GM12873 (cell line): ENCODE measurements around the gene OR1N1.

ENCODE experiments used
- TF ChIP-seq, protein P1 (sequence below): IDR thresholded peaks from 2 replicates; pipeline ENCODE4 v1.5.1; 2012; ENCODE audit warnings: low read depth, mild to moderate bottlenecking, moderate library complexity, low read length, control low read depth; ENCODE audit not compliant: insufficient read depth; ENCODE audit errors: missing control alignments

Gene OR1N1

DNA sequence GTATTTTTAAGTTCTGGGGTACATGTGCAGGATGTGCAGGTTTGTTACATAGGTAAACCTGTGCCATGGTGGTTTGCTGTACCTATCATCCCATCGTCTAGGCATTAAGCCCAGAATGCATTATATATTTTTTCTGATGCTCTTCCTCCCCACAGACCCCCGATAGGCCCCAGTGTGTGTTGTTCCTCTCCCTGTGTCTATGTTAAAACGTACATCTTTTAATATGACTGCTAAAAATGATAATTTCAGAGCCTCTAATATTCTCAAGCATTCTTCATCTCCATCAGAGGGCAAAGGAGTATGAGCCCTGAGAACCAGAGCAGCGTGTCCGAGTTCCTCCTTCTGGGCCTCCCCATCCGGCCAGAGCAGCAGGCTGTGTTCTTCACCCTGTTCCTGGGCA lies 16.6 kb downstream of the OR1N1 start, which contains the start of gene OR1J2:
Gene OR1J2, plus strand, starts transcription at position 301 of the 400 bp plus-strand sequence. Its CDS starts 0 bp downstream, at position 301.
- TF ChIP-seq, protein P1, sequence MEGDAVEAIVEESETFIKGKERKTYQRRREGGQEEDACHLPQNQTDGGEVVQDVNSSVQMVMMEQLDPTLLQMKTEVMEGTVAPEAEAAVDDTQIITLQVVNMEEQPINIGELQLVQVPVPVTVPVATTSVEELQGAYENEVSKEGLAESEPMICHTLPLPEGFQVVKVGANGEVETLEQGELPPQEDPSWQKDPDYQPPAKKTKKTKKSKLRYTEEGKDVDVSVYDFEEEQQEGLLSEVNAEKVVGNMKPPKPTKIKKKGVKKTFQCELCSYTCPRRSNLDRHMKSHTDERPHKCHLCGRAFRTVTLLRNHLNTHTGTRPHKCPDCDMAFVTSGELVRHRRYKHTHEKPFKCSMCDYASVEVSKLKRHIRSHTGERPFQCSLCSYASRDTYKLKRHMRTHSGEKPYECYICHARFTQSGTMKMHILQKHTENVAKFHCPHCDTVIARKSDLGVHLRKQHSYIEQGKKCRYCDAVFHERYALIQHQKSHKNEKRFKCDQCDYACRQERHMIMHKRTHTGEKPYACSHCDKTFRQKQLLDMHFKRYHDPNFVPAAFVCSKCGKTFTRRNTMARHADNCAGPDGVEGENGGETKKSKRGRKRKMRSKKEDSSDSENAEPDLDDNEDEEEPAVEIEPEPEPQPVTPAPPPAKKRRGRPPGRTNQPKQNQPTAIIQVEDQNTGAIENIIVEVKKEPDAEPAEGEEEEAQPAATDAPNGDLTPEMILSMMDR: no peak

DNA sequence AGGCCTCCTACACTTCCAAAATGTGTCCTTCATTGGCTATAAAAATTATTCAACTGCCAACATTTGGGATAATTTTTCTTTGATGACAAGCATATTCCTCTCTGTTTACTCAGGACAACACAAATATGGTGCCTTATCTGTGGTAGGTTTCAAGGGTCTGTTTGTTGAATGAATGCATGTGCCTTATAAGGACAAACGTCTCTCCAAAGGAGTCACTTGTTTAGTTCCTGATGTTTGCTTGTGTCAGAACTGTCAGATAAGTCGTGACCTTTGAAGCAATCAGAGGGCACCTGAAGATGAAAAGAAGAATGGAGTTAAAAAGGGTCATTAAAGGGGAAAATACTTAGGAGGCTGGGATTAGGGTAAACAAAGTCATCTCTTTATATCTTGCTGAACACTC lies 20.1 kb downstream of the OR1N1 start:
- TF ChIP-seq, protein P1: no peak

DNA sequence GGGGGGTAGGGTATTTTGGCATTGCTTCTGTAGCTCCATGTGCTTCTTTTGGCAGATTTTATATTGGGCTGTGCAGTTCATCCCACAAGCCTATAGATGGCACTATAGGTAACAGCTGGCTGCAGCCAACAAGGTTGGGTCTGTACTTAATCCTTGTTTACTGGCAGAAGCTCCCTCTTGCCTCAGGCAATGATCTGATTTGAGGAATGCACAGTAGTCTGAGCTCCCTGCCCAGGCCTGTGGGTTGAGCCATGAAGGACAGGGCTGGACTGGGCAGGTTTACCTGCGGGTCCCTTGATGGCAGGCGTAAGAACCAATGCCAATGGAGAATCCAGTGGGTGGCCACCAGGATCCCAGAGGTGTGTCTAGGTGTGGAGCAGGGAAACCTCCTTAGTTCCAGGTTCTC lies 28.2 kb downstream of the OR1N1 start:
- TF ChIP-seq, protein P1: peak; percentile 89

DNA sequence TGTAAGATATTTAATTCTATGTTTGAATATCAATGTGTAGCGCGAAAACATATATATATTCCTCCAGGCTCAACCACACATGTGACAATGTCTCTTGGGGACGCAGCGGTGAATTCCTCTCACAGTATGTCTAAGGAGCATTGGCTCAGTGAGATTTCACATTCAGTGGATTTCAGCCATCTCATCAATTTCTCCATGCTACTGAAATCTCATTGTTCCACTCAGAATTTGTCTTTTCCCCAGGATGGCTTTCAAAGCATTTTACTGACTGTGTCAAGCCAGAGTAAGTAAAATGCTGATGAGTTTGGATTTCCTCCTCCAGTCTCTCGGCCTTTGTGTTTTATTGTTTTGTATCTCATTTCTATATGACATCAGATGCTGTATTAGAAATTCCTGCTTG lies 48.0 kb downstream of the OR1N1 start:
- TF ChIP-seq, protein P1: no peak

DNA sequence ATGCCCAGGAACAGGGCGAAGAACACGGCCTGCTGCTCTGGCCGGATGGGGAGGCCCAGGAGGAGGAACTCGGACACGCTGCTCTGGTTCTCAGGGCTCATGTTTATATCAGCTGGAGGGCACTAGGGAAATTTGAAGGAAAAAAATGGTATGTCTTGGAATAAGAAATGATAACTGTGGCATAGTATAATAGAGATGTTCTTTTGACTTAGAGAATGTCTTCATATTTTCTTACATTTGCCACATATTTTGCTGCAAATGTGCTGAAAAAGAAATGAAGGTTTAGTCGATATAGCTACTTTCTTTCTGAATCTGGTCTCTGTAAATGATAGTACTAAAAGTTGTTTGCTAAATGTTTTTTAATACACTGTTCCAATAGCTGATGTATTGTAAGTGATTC lies 49.3 kb downstream of the OR1N1 start, which contains the start of gene OR1J1:
Gene OR1J1, minus strand, starts transcription at position 101 of the 400 bp plus-strand sequence. Its CDS starts 0 bp downstream, at position 101.
- TF ChIP-seq, protein P1: no peak

DNA sequence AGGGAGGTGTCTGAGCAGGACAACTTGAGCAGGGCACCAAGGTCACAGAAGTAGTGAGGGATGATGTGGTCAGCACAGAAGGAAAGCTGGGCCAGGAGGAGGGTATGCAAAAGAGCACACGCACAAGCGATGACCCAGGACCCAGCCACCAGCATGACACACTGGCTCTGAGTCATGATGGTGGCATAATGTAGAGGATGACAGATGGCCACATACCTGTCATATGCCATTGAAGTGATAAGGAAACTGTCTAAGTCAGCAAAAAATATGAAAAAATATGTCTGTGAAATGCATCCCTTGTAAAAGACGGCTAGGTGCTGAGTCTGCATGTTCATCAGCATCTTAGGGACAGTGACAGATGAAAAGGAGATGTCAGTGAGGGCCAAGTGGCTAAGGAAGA lies 49.7 kb downstream of the OR1N1 start:
- TF ChIP-seq, protein P1: no peak
